Endothelial cell of umbilical vein (primary cell): ENCODE data around the gene SLC7A6. TPM values are rescaled to one million over a fixed set of nuclear protein-coding genes. Genes with fewer than 3 reads are reported as not detected.

ENCODE experiments used
- BruUV-seq: library from RNA; stranded (reverse); fragments of 400-500 nt; replicated peaks from 2 replicates; lab custom pipeline; 2021; lab: Mats Ljungman, UMichigan
- CTCF ChIA-PET: fragments of 300-600, 350-600 bp; sonication (Branson Sonifier 250); formaldehyde crosslinking; loops from one replicate; lab custom pipeline; 2021; ENCODE audit warnings: antibody characterized with exemption, inconsistent platforms; lab: Charles Lee
- POLR2A ChIA-PET: fragments of 300-600, 350-600 bp; sonication (Branson Sonifier 250); formaldehyde crosslinking; loops from one replicate; lab custom pipeline; 2021; ENCODE audit warnings: antibody characterized with exemption, inconsistent platforms; lab: Charles Lee
- DNase-seq: peaks from one replicate; pipeline ENCODE4 v3.0.0-alpha.2; 2011; ENCODE audit warnings: low read depth, low spot score
- FAIRE-seq: peaks from 2 replicates; lab custom pipeline; 2011; peaks lifted over from hg19 to GRCh38; lab: Jason Lieb, UNC
- H2AFZ ChIP-seq: 2 replicates; pipeline ENCODE4 v1.6.0; 2012; ENCODE audit warnings: low read depth, low read length, control low read depth, inconsistent platforms
- H3K27ac ChIP-seq: 2 replicates; pipeline ENCODE4 v1.5.1; 2011; ENCODE audit warnings: low read depth, mild to moderate bottlenecking, control low read depth, low read length, moderate library complexity; ENCODE audit not compliant: insufficient read depth
- H3K27me3 ChIP-seq, 2 experiments: 2 replicates each; pipeline versions ENCODE4 v1.6.0 to v1.6.1; 2011; ENCODE audit warnings: low read length in 2 of 2, mixed read lengths in 1 of 2; ENCODE audit not compliant: control insufficient read depth in 2 of 2, insufficient read depth in 2 of 2
- H3K36me3 ChIP-seq, 2 experiments: 2 replicates in 1 of 2; 3 replicates in 1 of 2; pipeline ENCODE4 v1.5.1; 2011; ENCODE audit warnings: low read length in 2 of 2, mild to moderate bottlenecking in 1 of 2, moderate library complexity in 1 of 2; ENCODE audit not compliant: control insufficient read depth in 2 of 2, insufficient read depth in 2 of 2; ENCODE audit errors: extremely low read depth in 1 of 2
- H3K4me1 ChIP-seq: 3 replicates; pipeline ENCODE4 v1.5.1; 2011; ENCODE audit warnings: mild to moderate bottlenecking, low read length; ENCODE audit not compliant: control insufficient read depth, insufficient read depth; ENCODE audit errors: extremely low read depth
- H3K4me2 ChIP-seq: 2 replicates; pipeline ENCODE4 v1.6.1; 2011; ENCODE audit warnings: low read length, control low read depth, mixed read lengths; ENCODE audit not compliant: insufficient read depth
- H3K4me3 ChIP-seq, 3 experiments: fragments of 200-600 bp in 1 of 3; sonication (generic), shearing (Covaris generic) in 1 of 3; replicated peaks in 1 of 3; 2 replicates each; pipeline ENCODE4 v1.5.1; 2011 to 2016; ENCODE audit warnings: control low read depth in 3 of 3, low read length in 3 of 3, mild to moderate bottlenecking in 2 of 3, inconsistent platforms in 1 of 3, low read depth in 1 of 3, moderate library complexity in 1 of 3; ENCODE audit not compliant: insufficient read depth in 1 of 3
- H3K79me2 ChIP-seq: 2 replicates; pipeline ENCODE4 v1.6.0; 2012; ENCODE audit warnings: low read length, inconsistent platforms; ENCODE audit not compliant: control insufficient read depth, insufficient read depth
- H3K9ac ChIP-seq: replicated peaks from 2 replicates; pipeline ENCODE3; 2011; ENCODE audit warnings: low read length, control low read depth; ENCODE audit not compliant: insufficient read depth; ENCODE audit errors: extremely low read depth
- H3K9me1 ChIP-seq: replicated peaks from 3 replicates; pipeline ENCODE4 v1.6.0; 2011; ENCODE audit warnings: mild to moderate bottlenecking, low read length; ENCODE audit not compliant: control insufficient read depth, insufficient read depth; ENCODE audit errors: extremely low read depth
- H3K9me3 ChIP-seq: replicated peaks from 2 replicates; pipeline ENCODE4 v1.5.1; 2012; ENCODE audit warnings: low read length, inconsistent platforms; ENCODE audit not compliant: control insufficient read depth, insufficient read depth
- H4K20me1 ChIP-seq: replicated peaks from 2 replicates; pipeline ENCODE3; 2011; ENCODE audit warnings: mild to moderate bottlenecking, low read length; ENCODE audit not compliant: control insufficient read depth, insufficient read depth; ENCODE audit errors: extremely low read depth
- FOS ChIP-seq: IDR thresholded peaks from 2 replicates; pipeline ENCODE4 v1.6.1; 2011; ENCODE audit warnings: mild to moderate bottlenecking, low read length, moderate library complexity, borderline replicate concordance; ENCODE audit not compliant: insufficient read depth
- GATA2 ChIP-seq: IDR thresholded peaks from 2 replicates; pipeline ENCODE4 v1.7.0; 2011; ENCODE audit warnings: low read depth, mild to moderate bottlenecking, moderate library complexity, mixed read lengths, low read length; ENCODE audit not compliant: insufficient read length, insufficient read depth
- JUN ChIP-seq: IDR thresholded peaks from 2 replicates; pipeline ENCODE4 v1.6.1; 2011; ENCODE audit warnings: borderline replicate concordance, low read depth; ENCODE audit not compliant: insufficient read length, insufficient read depth
- MAX ChIP-seq: IDR thresholded peaks from 2 replicates; pipeline ENCODE4 v1.6.1; 2011; ENCODE audit not compliant: insufficient read depth, insufficient read length
- MYC ChIP-seq: IDR thresholded peaks from one replicate; pipeline ENCODE4 v1.6.1; 2011; ENCODE audit warnings: mild to moderate bottlenecking, low read depth, low read length
- POLR2A ChIP-seq: IDR thresholded peaks from 2 replicates; pipeline ENCODE4 v1.6.1; 2012; ENCODE audit warnings: low read depth, mild to moderate bottlenecking, control low read depth, low read length
- POLR2AphosphoS5 ChIP-seq: IDR thresholded peaks from 2 replicates; pipeline ENCODE4 v1.6.1; 2012; ENCODE audit warnings: low read depth, mild to moderate bottlenecking, control low read depth, low read length, moderate library complexity; ENCODE audit not compliant: insufficient read depth
- dilution Hi-C: fragments of 300-500 bp; cut with MboI; formaldehyde crosslinking; loops from one replicate; pipeline ENCODE4 v1.15.0; 2019; ENCODE audit warnings: low sequenced_read_pairs; ENCODE audit not compliant: extremely low pct_ligation_motif_present
- intact Hi-C: fragments of 100-400 bp; cut with micrococcal nuclease; formaldehyde crosslinking; loops from one replicate; pipeline ENCODE4 v1.10.0; 2022
- polyA plus RNA-seq, 4 experiments: library from polyadenylated mRNA; depleted of rRNA in 3 of 4; stranded (reverse) in 3 of 4; unstranded in 1 of 4; fragments of >200 nt; gene quantifications; 2 replicates each; pipeline versions ENCODE4 v1.2.1 to v1.2.3, GENCODE V29; 2011 to 2012; ENCODE audit warnings: missing spikeins in 1 of 4
- total RNA-seq: library from RNA; stranded (reverse); gene quantifications from 2 replicates; pipeline ENCODE4 v1.2.3, GENCODE V29; 2021

SLC7A6 gene
- total and polyA plus RNA-seq, 2 donors (not counting 3 experiments of a cell fraction or from before 2014, with no cell fraction given): 68.0 to 86.5 TPM

GRCh38 chr16:68310774-68311511 lies 46.6 kb downstream of the SLC7A6 start, which contains the start of the genes PRMT7 and SLC7A6OS:
PRMT7 (plus strand) TSS chr16:68311019; CDS start chr16:68315980, 4,961 bp downstream.
SLC7A6OS (minus strand) TSS chr16:68310946; CDS start chr16:68310926, 20 bp downstream.
- H3K36me3 ChIP-seq: peaks cover 5 to 9% of the 10 kb centered on the region in 2 experiments
- peak within 1 kb of the TSS; percentile 85 for H3K9ac ChIP-seq
- dilution Hi-C loops: no loop called here
- no peaks in the 10 kb centered on the region for H3K9me3 ChIP-seq
- H2AFZ ChIP-seq: peak within 1 kb of the TSS; percentile 95
- DNase-seq: peak; percentile 95
- POLR2A ChIA-PET: interaction anchor here (0.6 to 1.4 kb wide), 10 partner anchors 12 to 651 kb away, joined by 3 to 7 read pairs (median 3); partner anchors contain the start of gene ACD
- H3K4me3 ChIP-seq: peak within 1 kb of the TSS; percentile 80 to 84 (median 83)
- intact Hi-C loops: loop anchor here (1.0 to 2.0 kb wide), 4 partner anchors 14 to 46 kb away; no protein-coding TSS in a partner anchor
- peak within 1 kb of the TSS; percentile 91 for H3K4me2 ChIP-seq
- H3K27me3 ChIP-seq: no peaks in the 10 kb centered on the region
- no TSS peak for BruUV-seq
- H3K79me2 ChIP-seq: peaks cover 61% of the 10 kb centered on the region
- peak; percentile 96 for FAIRE-seq
- CTCF ChIA-PET: interaction anchor here (0.6 to 2.0 kb wide), 12 partner anchors 14 to 66 kb away, joined by 3 to 51 read pairs (median 4); partner anchors contain the start of genes PLA2G15 and SLC7A6
- no peaks in the 10 kb centered on the region for H4K20me1 ChIP-seq
- no peaks in the 10 kb centered on the region for H3K9me1 ChIP-seq
- TF ChIP-seq GATA2: no peak
- peak; percentile 96 for TF ChIP-seq POLR2A
- peak; percentile 61 for TF ChIP-seq MAX
- no peak for TF ChIP-seq FOS
- TF ChIP-seq POLR2AphosphoS5: peak; percentile 85
- H3K27ac ChIP-seq: peak within 1 kb of the TSS; percentile 58
- H3K4me1 ChIP-seq: peaks cover 20% of the 10 kb centered on the region

GRCh38 chr16:68313116-68313515 lies 48.8 kb downstream of the SLC7A6 start:
- ChIA-PET POLR2A (no interaction called here), CTCF (interaction anchor here (1.2 kb wide), 1 partner anchor 12 kb away, joined by 3 read pairs; no protein-coding TSS in a partner anchor)
- intact Hi-C loops: no loop called here
- H3K9ac ChIP-seq: no peak overlapping the region
- BruUV-seq: no TSS peak
- no peak overlapping the region for H3K27ac ChIP-seq
- H3K27me3 ChIP-seq: no peaks in the 10 kb centered on the region
- DNase-seq (no peak), FAIRE-seq (no peak)
- H2AFZ ChIP-seq: no peak overlapping the region
- no peaks in the 10 kb centered on the region for H3K9me3 ChIP-seq
- no peak overlapping the region for H3K4me2 ChIP-seq
- TF ChIP-seq MYC (no peak), MAX (no peak), GATA2 (no peak), FOS (no peak), JUN (no peak), POLR2AphosphoS5 (no peak)
- dilution Hi-C loops: no loop called here
- H3K9me1 ChIP-seq: no peaks in the 10 kb centered on the region
- H3K36me3 ChIP-seq: peaks cover 0 to 7% of the 10 kb centered on the region in 2 experiments
- H3K79me2 ChIP-seq: peaks cover 46% of the 10 kb centered on the region
- H3K4me1 ChIP-seq: peaks cover 20% of the 10 kb centered on the region
- H3K4me3 ChIP-seq: no peak overlapping the region
- H4K20me1 ChIP-seq: no peaks in the 10 kb centered on the region
